ENCODE data around the gene CORO2B.

CORO2B gene

GRCh38 chr15:68612503-68612902 is 33.7 kb downstream of the CORO2B start:
- DNase-seq, result no peak

- DNase-seq, result no peak
Measured at GRCh38 chr15:68612979-68613740, 34.4 kb downstream of the CORO2B start.

GRCh38 chr15:68614286-68615035 is 35.7 kb downstream of the CORO2B start:
- DNase-seq, result no peak

GRCh38 chr15:68615301-68615700 is 36.5 kb downstream of the CORO2B start:
- DNase-seq, result no peak

GRCh38 chr15:68615811-68616210 is 37.0 kb downstream of the CORO2B start:
- no peak for DNase-seq

- no peak for DNase-seq
Measured at GRCh38 chr15:68616397-68616796, 37.6 kb downstream of the CORO2B start.

- no peak for DNase-seq
Measured at GRCh38 chr15:68617001-68617400, 38.2 kb downstream of the CORO2B start.

- DNase-seq, result no peak
Measured at GRCh38 chr15:68617777-68618176, 39.0 kb downstream of the CORO2B start.

GRCh38 chr15:68618394-68618793 is 39.6 kb downstream of the CORO2B start:
- DNase-seq, result peak; percentile 14

- no peak for DNase-seq
Measured at GRCh38 chr15:68618908-68619698, 40.3 kb downstream of the CORO2B start.

- DNase-seq, result peak; percentile 51
Measured at GRCh38 chr15:68620721-68621527, 42.1 kb downstream of the CORO2B start.

GRCh38 chr15:68621535-68621934 is 42.7 kb downstream of the CORO2B start:
- DNase-seq, result no peak

- no peak for DNase-seq
Measured at GRCh38 chr15:68623301-68623892, 44.6 kb downstream of the CORO2B start.

GRCh38 chr15:68625853-68626252 is 47.1 kb downstream of the CORO2B start:
- DNase-seq, result no peak

- DNase-seq, result no peak
Measured at GRCh38 chr15:68626283-68626682, 47.5 kb downstream of the CORO2B start.

GRCh38 chr15:68626739-68627138 is 47.9 kb downstream of the CORO2B start:
- DNase-seq, result no peak

GRCh38 chr15:68627476-68627875 is 48.7 kb downstream of the CORO2B start:
- no peak for DNase-seq

GRCh38 chr15:68627995-68628394 is 49.2 kb downstream of the CORO2B start:
- DNase-seq, result no peak

- peak; percentile 62 for DNase-seq
Measured at GRCh38 chr15:68629519-68630210, 50.9 kb downstream of the CORO2B start.

GRCh38 chr15:68630211-68630555 is 51.4 kb downstream of the CORO2B start:
- no peak for DNase-seq

GRCh38 chr15:68630836-68631235 is 52.0 kb downstream of the CORO2B start:
- no peak for DNase-seq

- DNase-seq, result peak; percentile 68
Measured at GRCh38 chr15:68631601-68632051, 52.8 kb downstream of the CORO2B start.
